NCI-H2171 treated with DMSO at 0.1 percent for 48 hours (cell line): ENCODE data around the gene RBSN.

Experiments
- DNase-seq: peaks from one replicate; lab custom pipeline; 2025; lab: John Stamatoyannopoulos, UW

The RBSN gene

DNA sequence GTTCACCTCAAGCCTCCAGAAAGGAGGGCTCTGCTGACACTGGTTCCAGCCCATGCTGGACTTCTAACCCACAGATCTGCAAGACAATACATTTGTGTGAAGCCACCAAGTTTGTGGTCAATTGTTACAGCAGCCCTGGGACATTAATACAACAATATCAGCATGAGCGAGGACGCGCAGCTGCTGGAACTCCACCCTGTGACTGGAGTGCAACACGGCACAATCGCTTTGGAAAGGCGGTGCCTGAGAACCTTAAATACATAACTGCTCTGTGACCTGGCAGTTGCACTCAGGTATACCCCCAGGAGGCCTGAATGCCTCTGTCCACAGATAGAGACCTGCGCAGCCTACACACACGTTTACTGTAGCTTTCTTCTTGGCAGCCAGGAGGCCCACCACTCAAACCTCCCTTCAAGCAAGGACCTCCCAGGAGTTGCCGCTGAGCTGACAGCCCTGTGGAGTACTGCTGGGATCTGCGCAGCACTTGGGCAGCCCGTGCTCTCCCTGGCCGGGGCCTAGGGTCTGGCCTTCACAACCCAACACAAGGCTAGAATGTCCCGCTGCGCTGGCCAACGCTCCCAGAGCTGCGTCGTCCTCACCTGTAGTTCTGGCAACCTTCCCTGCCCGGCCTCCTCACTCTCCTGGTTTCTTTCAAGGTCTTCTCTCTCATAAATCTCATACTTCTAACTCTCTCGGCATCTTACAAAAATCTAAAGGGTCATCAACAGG is 42.1 kb downstream of the RBSN start:
- no peak for DNase-seq

DNA sequence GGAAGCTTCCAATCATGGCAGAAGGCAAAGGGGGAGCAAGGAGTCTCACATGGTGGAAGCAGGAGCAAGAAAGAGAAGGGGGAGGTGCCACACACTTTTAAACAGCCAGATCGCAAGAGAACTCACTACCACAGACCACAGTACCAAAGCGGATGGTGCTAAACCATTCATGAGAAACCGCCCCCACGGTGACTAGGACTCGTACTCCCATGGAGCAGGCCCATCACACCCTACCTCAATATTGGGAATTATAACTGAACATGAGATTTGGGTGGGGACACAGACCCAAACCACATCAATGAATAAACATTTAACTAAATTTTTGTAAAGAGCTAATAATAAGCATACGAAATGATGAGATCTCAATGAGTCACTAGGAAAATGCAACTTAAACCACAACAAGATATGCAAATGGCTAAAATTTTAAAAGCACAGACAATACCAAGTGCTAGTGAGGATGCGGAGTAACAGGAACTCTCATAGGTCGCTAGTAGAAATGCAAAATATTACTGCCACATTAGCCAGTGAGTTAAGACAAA is 43.9 kb downstream of the RBSN start:
- no peak for DNase-seq

DNA sequence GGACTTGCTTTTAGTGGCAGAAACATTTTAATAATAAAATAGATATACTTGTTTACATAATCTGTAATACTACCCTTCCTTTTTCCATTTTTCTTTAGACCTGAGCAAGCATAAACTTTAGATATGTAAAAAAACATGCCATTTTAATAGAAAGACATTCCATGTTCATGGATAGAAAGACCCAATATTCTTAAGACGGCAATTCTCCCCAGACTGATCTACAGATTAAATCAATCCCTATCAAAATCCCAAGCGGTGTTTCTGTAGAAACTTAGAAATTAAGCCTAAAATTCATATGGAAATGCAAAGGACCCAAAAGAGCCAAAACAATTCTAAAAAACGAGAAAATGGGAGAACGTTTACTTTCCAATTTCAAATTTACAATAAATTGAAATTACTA is 45.4 kb downstream of the RBSN start:
- DNase-seq, result no peak

DNA sequence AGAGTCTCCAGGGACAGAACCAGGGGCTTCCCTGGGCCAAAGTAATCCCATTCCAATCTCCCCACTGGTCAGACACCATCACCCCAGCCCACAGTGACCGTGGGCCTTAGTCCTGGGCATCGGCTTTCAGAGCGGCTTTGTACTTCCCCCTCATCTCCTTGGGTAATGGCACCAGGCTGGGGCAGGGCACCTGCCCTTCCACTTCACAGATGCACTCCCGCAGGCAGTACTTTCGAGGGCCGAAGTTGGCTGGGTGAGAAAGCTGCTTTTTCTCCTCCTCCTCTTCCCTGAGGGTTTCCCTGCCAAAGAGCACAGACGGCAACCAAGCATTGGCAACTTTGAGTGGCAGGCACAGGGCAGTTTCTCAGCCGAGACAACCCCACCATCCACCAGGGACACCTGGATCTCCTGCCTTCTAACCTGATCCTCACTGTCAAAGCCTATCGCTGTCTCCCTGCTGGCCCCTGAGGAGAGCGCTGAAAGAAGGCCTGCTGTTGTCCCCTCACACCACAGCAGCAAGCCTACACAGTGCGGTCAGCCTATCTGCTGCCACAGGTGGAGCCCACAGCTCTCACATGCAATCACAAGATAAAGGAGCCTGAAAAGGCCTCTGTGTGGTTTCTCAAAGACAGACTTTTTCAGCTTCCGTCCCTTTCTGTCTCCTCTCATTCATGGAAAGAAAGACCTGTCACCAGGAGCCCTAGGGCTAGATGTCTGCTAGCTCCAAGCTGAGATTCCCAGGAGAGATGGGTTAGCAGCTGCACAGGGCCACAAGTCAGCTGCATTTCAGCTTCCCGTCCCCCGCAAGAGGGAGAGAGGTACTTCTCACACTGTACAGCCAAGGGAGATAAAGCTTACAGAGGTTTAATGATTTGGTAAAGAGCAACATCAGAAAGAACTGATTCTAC is 46.4 kb downstream of the RBSN start:
- DNase-seq, result no peak

DNA sequence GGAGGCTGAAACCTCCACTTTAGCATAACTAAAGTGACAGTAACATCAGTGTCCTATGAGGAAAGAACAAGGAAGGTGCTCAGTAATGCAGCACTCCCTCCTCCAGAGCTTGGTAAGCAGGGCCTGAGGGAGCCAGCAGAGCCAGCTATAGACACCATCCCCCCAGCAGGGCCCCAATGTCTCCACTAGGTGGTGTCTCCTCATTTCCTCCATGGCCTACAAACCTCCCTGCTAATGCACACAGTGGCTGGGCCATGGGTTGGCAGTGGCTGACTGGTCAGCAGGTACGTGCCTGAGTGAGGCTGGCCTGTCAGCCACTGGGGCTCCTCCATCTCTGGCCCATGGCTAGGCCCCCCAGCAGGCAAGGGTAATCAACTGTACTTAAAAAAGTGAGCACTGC is 47.4 kb downstream of the RBSN start:
- no peak for DNase-seq

DNA sequence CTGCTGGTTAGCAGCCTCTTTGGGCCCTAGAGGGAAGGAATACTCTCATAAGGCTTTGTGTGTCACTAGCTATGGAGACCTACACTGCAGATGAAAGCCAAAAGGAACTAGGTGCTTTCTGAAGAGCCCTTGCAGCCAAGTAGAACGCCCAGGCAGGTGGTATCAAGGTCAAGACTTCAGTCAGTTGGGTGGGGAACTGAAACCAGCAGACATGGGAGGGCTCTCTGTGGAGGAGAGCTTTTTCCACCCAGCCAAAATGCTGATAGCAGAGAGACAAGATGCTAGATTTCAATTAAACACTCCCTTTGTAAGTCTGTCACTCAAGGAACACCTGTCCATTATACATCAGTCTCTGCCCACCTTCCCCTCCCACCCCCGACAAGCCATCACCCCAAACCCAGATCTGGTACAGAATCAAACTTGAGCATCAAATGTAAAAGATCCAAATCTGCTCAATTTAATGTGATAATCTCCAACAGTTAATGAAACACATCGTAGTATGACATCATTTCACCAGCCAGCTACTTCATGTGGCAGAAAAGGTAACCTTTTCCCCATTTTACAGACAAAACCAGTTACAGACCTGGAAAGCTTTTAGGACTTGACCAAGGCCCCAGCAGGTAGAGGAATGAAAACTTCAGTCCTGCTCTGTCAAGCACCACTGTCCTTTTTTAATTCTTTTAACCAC is 48.4 kb downstream of the RBSN start:
- no peak for DNase-seq

DNA sequence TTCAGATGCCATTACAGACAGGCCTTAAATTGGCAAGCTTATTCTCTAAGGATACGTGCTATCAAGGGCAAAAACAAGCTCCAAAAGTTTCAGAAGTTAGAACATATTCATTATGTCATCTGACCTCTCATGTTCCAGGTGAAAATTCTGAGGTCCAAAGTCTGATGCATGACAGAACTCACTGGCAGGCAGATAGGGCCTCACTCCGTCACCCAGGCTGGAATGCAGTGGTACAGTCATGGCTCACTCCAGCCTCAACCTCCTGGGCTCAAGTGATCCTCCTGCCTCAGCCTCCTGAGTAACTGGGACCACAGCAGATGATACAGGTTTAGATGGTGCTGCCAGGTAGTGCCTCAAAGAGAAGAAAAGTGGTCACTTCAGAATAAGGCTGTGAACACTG is 49.4 kb downstream of the RBSN start:
- DNase-seq, result no peak

DNA sequence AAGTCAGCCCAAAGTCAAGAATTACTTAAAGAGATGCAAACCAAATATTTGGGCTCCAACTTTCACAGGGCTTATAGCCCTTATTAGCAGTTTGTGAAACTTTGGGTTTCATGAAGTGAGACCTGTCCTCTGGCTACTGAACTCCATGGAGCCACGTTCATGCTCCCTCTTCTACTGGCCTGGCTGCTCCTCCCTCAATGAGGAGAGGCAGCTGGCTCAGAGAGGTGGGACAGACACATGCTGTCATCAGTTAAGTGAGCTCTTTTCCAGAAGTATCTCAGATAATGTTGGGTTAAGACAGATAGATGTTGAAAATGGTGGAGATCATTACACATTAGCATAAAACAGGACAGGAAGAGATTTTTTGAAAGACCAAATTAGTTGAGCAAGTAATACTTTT is 53.3 kb downstream of the RBSN start:
- no peak for DNase-seq

DNA sequence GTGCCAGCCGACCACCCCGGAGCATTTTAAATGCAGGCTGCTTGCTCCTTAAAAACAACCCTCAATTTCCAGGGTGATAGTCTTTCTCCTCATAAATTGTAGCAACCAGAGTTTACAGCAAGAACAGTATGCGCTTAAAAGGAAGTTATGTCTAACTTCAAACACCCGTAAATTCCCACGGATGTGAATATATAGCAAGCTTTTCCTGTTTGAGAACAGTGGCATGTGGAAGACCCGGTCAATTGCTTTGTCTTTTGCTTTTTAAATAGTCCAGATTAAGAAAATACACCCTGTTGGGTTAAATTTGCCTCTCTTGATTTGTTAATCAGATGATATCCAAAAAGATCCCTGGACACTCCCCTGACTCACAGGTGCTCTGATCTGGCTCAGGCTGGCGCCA is 54.6 kb downstream of the RBSN start:
- no peak for DNase-seq

DNA sequence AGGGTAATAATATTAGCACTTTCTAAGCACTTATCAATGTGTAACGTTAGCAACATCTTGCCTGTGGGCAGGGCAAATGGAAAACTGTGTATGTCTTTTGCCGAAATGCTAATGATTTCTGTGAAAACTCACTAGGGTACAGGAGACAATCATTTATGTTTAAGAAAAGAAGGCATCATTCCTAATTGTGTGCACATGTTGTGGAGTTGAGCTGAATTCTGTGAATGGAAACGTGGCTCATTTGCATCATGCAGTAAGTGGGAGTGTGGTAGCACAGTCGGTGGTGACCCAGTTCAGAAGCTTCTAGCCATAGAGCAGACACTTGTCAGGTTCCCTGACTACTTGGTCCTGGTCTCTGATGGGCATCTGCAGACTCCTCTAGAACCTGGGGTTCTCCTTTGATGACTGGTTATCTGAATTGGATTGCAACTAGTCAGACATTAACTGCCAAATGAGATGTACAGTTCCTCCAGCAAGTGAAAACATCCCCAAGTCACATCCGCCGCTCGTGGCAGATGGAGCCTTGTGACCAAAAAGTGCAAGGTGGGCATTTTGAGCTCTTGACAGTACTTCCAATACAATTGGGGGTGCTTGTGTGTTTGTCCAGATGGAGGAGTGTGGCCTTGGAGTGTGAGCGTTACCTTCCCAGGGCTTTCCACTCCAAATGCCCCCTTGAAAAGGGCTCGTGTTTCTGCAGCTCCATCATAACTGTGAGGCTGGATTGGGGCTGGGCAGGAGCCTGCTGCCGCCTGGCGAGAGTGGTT is 55.4 kb downstream of the RBSN start:
- no peak for DNase-seq

DNA sequence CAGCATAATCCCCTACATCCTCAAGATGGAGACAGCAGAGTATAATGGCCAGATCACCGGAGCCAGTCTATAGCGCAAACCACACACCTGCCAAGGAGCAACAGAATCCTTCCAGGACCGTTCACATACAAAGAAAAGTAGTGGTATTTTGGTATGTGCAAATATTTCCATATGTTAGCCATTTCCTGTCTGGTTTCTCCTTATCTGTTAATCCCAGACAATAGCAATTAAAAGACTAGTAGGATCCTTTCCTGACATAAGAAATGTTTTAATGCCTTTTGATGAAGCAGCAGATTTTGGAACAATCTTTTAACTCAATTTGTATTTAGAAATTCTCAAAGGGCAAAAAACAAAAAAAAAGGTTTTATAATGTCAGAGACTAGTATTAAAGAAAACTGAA is 56.0 kb downstream of the RBSN start:
- no peak for DNase-seq

DNA sequence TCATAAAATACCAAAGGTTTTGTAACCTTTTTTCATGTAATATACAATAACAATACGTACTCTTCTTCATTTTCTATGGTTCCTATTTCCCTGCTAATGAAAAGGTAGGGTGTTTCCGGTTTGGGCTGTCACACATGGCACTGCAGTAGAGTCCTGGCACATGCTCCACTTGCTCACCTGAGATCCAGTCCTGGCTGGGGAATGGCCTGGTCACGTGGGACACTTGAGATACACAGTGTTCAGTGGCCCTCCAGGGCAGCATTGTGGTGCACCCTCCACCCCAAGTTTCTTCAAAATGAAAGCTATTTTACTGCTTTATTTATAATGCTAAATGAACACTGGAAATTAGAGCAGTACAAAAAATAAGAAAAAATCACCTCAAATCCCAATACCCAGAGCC is 57.0 kb downstream of the RBSN start:
- no peak for DNase-seq

DNA sequence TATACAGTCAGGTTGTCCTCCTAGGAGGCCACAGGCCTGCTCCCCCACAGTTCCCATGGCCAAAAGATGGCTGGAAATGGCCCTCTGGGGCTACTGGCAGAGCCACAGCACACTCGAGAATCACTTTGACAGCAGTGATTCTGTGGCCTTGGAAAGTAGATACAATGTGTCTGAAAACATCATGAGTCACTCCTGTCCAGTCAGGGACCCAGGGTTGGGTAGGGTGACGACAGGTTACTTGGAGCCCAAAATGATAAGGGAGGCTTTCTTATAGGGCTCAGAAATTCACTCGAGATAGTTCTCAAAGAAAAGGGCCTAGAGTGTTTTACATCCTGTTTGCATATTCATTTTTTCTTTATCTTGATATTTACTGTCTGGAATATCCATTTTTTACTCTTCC is 58.1 kb downstream of the RBSN start:
- DNase-seq, result no peak

DNA sequence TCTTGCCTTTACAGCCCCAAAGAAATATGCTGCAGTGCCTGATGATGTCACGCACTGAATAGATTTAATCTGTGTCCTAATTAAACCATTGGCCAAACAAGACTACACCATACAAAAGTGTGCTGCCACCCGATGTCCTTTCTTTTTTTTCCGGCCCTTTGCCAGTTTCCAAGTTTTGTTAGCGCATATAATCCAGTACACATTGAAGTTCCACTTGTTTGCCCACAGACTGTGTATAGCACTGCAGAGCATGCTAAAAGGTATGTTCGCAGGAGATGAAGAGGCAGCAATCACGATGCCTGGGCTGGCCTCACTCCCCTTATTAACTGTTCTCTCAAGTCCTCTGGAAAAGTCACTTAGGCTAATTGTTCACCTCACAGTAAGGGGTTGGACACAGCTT is 60.6 kb downstream of the RBSN start:
- no peak for DNase-seq

DNA sequence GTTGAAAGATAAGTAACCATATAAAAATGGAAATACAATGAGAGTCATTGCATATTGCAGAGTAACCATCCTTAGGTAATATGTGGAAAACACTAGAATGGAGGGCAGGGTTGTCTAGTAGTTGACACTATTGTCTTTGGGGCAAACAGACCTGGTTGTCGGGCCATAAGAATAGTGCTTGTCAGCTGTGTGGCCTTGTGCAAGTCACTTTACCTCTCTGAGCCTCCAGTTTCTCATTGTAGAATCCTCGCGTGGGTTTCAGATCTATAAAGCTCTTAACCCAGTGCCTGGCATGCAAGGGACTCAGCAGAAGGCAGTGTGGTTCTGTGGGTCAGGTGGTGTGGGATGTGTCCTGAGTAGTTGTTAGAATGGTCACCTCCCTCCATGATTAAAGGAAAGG is 65.8 kb downstream of the RBSN start:
- no peak for DNase-seq

DNA sequence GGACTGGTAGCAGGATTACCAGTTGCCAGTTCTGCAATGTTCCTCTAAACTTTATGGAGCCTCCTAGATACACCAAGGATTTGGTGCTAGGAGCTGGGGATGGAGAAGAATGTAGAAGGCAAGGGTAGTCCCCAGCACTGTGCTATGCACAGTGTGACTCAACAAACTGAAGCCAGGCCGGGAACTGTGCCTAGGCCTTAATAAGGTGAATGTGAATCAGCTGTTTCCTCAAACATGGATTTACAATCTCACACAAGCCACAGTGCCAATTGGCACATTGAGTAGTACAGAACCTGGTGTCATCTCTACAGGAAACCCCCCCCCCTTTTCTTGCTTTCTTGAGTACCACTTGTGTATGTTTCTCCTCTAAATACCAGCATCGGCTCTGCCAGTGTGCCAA is 66.3 kb downstream of the RBSN start:
- DNase-seq, result no peak

DNA sequence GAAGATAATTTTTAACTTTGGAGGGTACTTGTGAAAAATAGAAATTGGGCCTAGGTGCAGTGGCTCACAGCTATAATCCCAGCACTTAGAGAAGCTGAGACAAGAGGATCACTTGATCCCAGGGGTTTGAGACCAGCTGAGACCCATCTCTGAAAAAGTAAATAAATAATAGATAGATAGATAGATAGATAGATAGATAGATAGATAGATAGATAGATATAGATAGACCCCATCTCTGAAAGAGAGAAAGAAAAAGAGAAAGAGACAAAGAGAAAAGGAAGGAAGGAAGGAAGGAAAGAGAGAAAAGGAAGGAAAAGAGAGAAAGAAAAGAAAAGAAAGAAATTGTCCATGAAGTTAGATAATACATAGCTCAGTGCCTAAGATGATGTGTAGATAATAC is 69.3 kb downstream of the RBSN start:
- DNase-seq, result no peak

DNA sequence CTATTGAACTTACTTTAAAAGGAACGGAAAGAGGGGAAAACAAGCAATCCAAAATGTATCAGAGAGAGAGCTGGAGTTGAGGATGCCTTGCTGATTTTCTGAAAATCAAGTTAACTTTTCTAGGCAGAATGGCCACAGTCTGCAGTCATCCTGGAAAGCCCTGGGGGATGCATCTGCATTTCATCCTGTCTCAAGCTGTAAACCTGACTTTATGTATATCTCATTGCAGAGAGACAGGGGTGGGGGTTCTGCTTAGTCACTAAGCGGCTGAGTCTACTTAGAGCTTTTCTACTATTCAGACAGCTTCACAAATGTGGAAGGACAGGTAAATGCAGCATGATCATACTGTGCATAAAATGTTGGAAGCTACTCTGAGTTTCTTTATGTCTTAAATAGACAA is 75.2 kb downstream of the RBSN start:
- DNase-seq, result no peak

DNA sequence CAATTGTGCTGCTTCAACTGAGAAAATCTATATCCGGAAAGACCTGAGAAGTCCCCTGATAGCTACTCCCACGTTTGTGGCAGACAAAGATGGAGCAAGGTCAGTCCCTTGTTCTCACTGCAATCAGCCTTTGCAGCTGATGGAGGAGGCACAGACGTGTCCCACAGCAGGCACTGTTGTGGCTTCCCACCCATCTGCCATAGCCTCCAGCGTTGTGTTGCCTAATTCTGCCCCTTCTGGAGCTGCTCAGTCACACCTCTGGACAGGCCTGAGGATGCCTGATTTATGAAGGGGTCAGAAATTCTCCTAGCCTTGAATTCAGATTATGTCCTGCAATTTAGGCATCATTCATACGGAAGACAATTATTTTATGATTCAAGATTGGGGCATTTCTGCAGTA is 75.7 kb downstream of the RBSN start:
- DNase-seq, result no peak
